Measurements from ENCODE around the gene SLC35C1. TPM values are rescaled to one million over a fixed set of nuclear protein-coding genes. Genes with fewer than 3 reads are reported as not detected.

The SLC35C1 gene
- total RNA-seq, 1 donor from 2014 or later: 6.4 TPM

Other genes with a start within 250 kb of the SLC35C1 start
- 0.05 and 0.21 TPM in 2 replicates for gene CHST1, start 139.5 kb upstream of the SLC35C1 start, total RNA-seq
- 13.5 and 20.0 TPM in 2 replicates for gene CRY2, start 42.3 kb downstream of the SLC35C1 start, total RNA-seq
- gene MAPK8IP1, start 80.5 kb downstream of the SLC35C1 start, total RNA-seq: 10.1 and 10.2 TPM in 2 replicates
- gene FREY1, start 102.1 kb downstream of the SLC35C1 start, total RNA-seq: 0.29 and 0.42 TPM in 2 replicates
- 16.3 and 23.0 TPM in 2 replicates for gene PEX16, start 112.7 kb downstream of the SLC35C1 start, total RNA-seq
- gene LARGE2, start 117.5 kb downstream of the SLC35C1 start, total RNA-seq: not detected in 2 replicates

Data from myocyte (in vitro differentiated cells).